Panc1 (cell line): ENCODE results near the gene TLCD5. TPM values are rescaled to one million over a fixed set of nuclear protein-coding genes. Genes with fewer than 3 reads are reported as not detected.

ENCODE experiments used
- ATAC-seq: fragments of 200-7000 bp; cut with Tn5 transposase; 2 replicates; pipeline ENCODE4 v1.9.1; 2020; ENCODE audit warnings: mild to moderate bottlenecking, moderate library complexity
- BruUV-seq: library from RNA; stranded (reverse); fragments of 400-500 nt; replicated peaks from 2 replicates; lab custom pipeline; 2021; lab: Mats Ljungman, UMichigan
- CTCF ChIA-PET: fragments of 300-600 bp; sonication (Branson Sonifier 250); formaldehyde crosslinking; loops from one replicate; lab custom pipeline; 2022; ENCODE audit warnings: antibody characterized with exemption; lab: Charles Lee
- POLR2A ChIA-PET: fragments of 300-600 bp; sonication (Branson Sonifier 250); formaldehyde crosslinking; loops from one replicate; lab custom pipeline; 2022; ENCODE audit warnings: antibody characterized with exemption; lab: Charles Lee
- DNase-seq: peaks from one replicate; pipeline ENCODE4 v3.0.0-alpha.2; 2010; ENCODE audit warnings: low read depth, low spot score
- H3K27ac ChIP-seq: 2 replicates; pipeline ENCODE4 v1.5.1; 2011; ENCODE audit warnings: mild to moderate bottlenecking, low read length, inconsistent platforms
- H3K27me3 ChIP-seq: fragments of 200-500 bp; sonication (Bioruptor generic); 2 replicates; pipeline ENCODE4 v1.6.0; 2014; ENCODE audit warnings: low read length, inconsistent platforms; ENCODE audit not compliant: control insufficient read depth, insufficient read depth
- H3K36me3 ChIP-seq: fragments of 200-500 bp; sonication (Bioruptor generic); 2 replicates; pipeline ENCODE4 v1.5.1; 2014; ENCODE audit warnings: inconsistent platforms, mild to moderate bottlenecking, low read length, moderate library complexity; ENCODE audit not compliant: control insufficient read depth, insufficient read depth
- H3K4me1 ChIP-seq: 2 replicates; pipeline ENCODE4 v1.5.1; 2011; ENCODE audit warnings: inconsistent platforms, mild to moderate bottlenecking, low read length, moderate library complexity; ENCODE audit not compliant: control insufficient read depth, insufficient read depth
- H3K4me3 ChIP-seq, 2 experiments: 2 replicates each; pipeline ENCODE4 v1.5.1; 2011 to 2012; ENCODE audit warnings: low read depth in 2 of 2, low read length in 2 of 2, mild to moderate bottlenecking in 2 of 2, inconsistent platforms in 1 of 2, moderate library complexity in 1 of 2
- H3K9me3 ChIP-seq: fragments of 200-500 bp; sonication (Bioruptor generic); 2 replicates; pipeline ENCODE4 v1.5.1; 2014; ENCODE audit warnings: low read depth, mild to moderate bottlenecking, inconsistent platforms, low read length, moderate library complexity; ENCODE audit not compliant: control insufficient read depth, insufficient read depth
- CTCF ChIP-seq: fragments of 450-650 bp; IDR thresholded peaks from 2 replicates; pipeline ENCODE4 v1.5.1; 2017; ENCODE audit warnings: mild to moderate bottlenecking
- POLR2AphosphoS5 ChIP-seq: IDR thresholded peaks from 2 replicates; pipeline ENCODE4 v1.6.1; 2012; ENCODE audit warnings: mild to moderate bottlenecking, low read depth, low read length, moderate library complexity
- REST ChIP-seq, 2 experiments: IDR thresholded peaks; 2 replicates each; pipeline ENCODE4 v1.6.1; 2011 to 2012; ENCODE audit warnings: low read depth in 2 of 2, control low read depth in 1 of 2, low read length in 1 of 2, mild to moderate bottlenecking in 1 of 2, moderate library complexity in 1 of 2; ENCODE audit not compliant: insufficient read depth in 1 of 2
- SIN3A ChIP-seq: IDR thresholded peaks from 2 replicates; pipeline ENCODE4 v1.6.1; 2012; ENCODE audit warnings: low read depth, mild to moderate bottlenecking, low read length, moderate library complexity, borderline replicate concordance; ENCODE audit not compliant: insufficient read depth
- TCF7L2 ChIP-seq: IDR thresholded peaks from 2 replicates; pipeline ENCODE4 v1.6.1; 2011; ENCODE audit warnings: mild to moderate bottlenecking, low read depth, low read length, inconsistent platforms
- in situ Hi-C: cut with HindIII; loops from 2 replicates; pipeline ENCODE4 v1.10.0; 2016; ENCODE audit warnings: low sequenced_read_pairs, low pct_unique_long_range_greater_than_20kb
- intact Hi-C: fragments of 100-400 bp; cut with micrococcal nuclease; formaldehyde crosslinking; loops from one replicate; pipeline ENCODE4 v1.10.0; 2022; ENCODE audit not compliant: unreplicated experiment
- total RNA-seq: library from RNA; stranded (reverse); gene quantifications from one replicate; pipeline ENCODE4 v1.2.1, GENCODE V29; 2021; ENCODE audit not compliant: unreplicated experiment

TLCD5 gene
- total RNA-seq, 1 experiment from 2014 or later = 22.8 TPM

GRCh38 chr11:120314861-120315260 is 10.2 kb upstream of the TLCD5 start:
- in situ Hi-C loops = no loop called here
- intact Hi-C loops = no loop called here
- Histone ChIP-seq H3K36me3 (no peaks in the 10 kb centered on the region), H3K27ac (no peak overlapping the region), H3K4me3 (no peak overlapping the region), H3K27me3 (no peaks in the 10 kb centered on the region), H3K4me1 (no peaks in the 10 kb centered on the region), H3K9me3 (no peaks in the 10 kb centered on the region)
- no peak for DNase-seq
- ChIA-PET CTCF (no interaction called here), POLR2A (no interaction called here)
- no peak for ATAC-seq
- no TSS peak for BruUV-seq
- TF ChIP-seq SIN3A (no peak), CTCF (no peak), POLR2AphosphoS5 (no peak), REST (IDR thresholded peaks at IDR 0.05; ENCODE audit: insufficient read depth in 1 of 2, low read depth in 2 of 2, low read length in 1 of 2) (no peak), TCF7L2 (no peak)

- CTCF ChIA-PET = interaction anchor here (1.0 kb wide), 1 partner anchor 17 kb away, joined by 3 read pairs; no protein-coding TSS in a partner anchor
- in situ Hi-C loops = no loop called here
- POLR2A ChIA-PET = no interaction called here
- TF ChIP-seq POLR2AphosphoS5 = no peak
- no peak for TF ChIP-seq SIN3A
- H3K4me1 ChIP-seq = no peaks in the 10 kb centered on the region
- intact Hi-C loops = no loop called here
- no peaks in the 10 kb centered on the region for H3K9me3 ChIP-seq
- no peak for DNase-seq
- BruUV-seq = no TSS peak
- ATAC-seq = 0 out of 2 replicates have a peak, but pooled peaks have one; percentile 7
- no peak overlapping the region for H3K4me3 ChIP-seq
- H3K27me3 ChIP-seq = no peaks in the 10 kb centered on the region
- H3K36me3 ChIP-seq = no peaks in the 10 kb centered on the region
- H3K27ac ChIP-seq = no peak overlapping the region
Measured at GRCh38 chr11:120316880-120317688, 8.0 kb upstream of the TLCD5 start.
